Jurkat, Clone E6-1 (cell line): ENCODE results near the gene IDH3B.
"Not testable (repeated sequence)": the region's sequence is repeated elsewhere in the genome, so short reads cannot be mapped to it uniquely, and the experiment has no call there.

Experiments
- DNase-seq: peaks from one replicate; pipeline ENCODE4 v3.0.0-alpha.2; 2011; ENCODE audit warnings: low read depth, low spot score
- H3K4me3 ChIP-seq: 2 replicates; pipeline ENCODE4 v1.5.1; 2011; ENCODE audit warnings: mild to moderate bottlenecking, low read length, control low read depth, moderate library complexity

IDH3B gene

DNA sequence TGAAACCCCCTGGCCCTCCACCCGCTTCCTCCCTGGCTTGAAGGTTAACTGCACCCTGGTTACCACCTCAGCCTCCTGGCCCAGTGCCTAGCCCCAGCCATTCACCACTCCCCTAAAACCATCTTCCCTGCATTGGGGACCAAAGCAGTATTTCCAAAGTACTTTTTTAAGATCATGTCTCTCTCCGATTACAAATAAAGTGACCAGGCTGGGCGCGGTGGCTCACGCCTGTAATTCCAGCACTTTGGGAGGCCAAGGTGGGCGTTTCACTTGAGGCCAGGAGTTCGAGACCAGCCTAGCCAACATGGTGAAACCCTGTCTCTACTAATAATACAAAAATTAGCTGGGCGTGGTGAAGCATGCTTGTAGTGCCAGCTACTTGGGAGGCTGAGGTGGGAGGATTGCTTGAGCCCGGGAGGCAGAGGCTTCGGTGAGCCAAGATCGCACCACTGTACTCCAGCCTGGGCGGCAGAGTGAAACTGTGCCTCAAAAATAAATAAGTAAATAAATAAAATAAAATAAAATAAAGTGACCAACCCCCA, 32.0 kb upstream of the IDH3B start:
- not testable (repeated sequence) for H3K4me3 ChIP-seq, DNase-seq

GRCh38 chr20:2695206-2695983, 31.4 kb upstream of the IDH3B start:
- no peak overlapping the region for H3K4me3 ChIP-seq
- no peak for DNase-seq

- H3K4me3 ChIP-seq: no peak overlapping the region
- no peak for DNase-seq
Observed at GRCh38 chr20:2694519-2694918, 30.5 kb upstream of the IDH3B start.

GRCh38 chr20:2694008-2694471, 30.0 kb upstream of the IDH3B start:
- no peak for DNase-seq
- H3K4me3 ChIP-seq: no peak overlapping the region

DNA sequence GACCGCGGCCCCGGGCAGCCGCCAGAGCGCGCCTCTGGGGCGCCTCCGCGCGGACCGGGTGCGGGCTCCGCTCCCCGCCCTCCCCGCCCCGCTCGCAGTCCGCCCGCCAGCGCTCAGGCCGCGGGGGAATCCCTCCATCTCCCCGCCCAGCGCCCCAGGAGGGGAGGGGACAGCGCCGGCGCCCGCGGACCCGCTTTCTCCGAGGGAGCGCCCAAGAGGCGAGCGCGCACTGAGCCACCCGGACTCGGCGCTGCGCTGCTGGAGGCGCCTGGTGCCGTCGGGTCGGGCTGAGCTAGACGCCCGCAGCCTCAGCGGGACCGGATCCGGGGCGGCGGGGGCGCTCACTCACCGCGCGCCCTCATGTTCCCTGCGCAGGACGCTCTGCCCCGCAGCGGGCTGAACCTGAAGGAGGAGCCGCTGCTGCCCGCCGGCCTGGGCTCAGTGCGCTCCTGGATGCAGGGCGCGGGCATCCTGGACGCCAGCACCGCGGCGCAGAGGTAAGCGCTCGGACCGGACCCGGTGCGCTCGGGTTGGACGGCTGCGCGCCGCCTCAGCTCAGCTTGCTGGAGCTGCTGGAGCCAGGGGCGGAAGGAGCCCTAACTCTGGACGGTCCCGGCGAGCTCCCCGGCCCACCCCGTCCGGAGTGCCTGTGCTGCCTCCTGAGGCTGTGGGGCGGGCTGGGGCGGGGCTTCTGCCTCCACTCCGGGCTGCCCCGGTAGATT, 29.4 kb upstream of the IDH3B start:
- H3K4me3 ChIP-seq: peak overlapping the region; percentile 25; the same call in 1 of the 2 replicates
- DNase-seq: no peak

DNA sequence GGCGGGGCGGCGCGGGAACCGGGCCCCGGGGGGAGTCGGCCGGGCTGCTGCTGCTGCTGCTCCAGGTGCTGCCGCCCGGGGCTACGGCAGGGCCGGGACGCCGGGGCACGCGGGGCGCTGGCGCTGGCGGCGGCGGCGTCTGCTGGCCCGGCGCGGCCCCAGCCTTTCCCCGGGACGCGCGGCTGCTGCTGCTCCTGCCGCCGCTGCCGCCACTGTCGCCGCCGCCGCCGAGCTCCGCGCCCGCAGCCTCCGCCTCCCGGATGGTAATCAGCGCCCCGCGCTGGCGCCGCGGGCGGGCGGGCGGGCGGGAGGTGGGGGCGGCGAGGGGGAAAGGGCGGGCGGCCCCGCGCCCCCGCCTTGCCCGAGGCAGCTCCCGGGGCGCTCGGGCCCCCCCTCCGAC, 28.9 kb upstream of the IDH3B start:
- no peak overlapping the region; the same call in 1 of the 2 replicates for H3K4me3 ChIP-seq
- no peak for DNase-seq

DNA sequence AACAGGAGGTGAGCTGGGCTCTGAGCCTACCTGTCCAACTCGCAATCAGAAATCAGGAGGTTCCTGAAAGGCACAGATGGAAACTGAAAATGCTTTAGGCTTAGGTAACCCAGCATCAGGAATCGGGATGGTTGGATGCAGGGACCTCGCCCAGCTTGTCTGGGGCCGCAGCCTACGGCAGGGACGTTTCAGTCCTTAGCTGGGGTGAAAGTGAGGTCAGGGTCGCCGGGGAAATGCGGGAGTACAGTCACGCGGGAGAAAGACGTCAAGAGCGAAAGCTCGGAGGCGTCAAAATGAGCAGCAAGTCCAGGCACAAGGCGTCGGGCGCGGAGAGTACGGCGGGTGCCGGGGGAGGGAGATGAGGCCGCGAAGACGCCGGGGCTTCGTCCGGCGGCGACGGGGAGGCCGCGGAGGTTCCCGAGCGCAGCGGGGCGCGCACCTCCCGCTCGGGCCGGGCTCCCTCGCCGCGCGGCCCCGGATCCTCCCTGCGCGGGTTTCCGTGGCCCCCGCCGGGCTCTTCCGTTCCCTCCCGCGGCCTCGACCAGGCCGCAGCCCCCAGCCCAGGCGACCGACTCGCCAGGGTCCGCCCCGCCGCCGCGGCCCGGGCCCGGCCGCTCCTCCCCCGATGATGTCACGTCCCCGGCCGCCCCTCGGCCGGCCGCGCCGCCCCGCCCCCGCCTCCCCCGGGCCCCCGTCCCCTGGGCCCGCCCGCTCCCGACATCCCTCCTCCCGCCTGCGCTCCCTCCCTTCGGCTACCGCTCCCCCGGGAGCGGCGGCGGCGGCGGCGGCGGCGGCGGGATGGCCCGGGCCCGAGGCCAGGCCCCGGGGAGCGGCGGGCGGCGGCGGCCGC, 28.2 kb upstream of the IDH3B start, which contains the start of gene EBF4:
TSS of gene EBF4 (plus strand) at position 745 of the 850 bp plus-strand sequence. CDS start 866 bp downstream, outside the sequence.
- no peak for DNase-seq
- peak within 1 kb of the TSS; percentile 25; the same call in 1 of the 2 replicates for H3K4me3 ChIP-seq

DNA sequence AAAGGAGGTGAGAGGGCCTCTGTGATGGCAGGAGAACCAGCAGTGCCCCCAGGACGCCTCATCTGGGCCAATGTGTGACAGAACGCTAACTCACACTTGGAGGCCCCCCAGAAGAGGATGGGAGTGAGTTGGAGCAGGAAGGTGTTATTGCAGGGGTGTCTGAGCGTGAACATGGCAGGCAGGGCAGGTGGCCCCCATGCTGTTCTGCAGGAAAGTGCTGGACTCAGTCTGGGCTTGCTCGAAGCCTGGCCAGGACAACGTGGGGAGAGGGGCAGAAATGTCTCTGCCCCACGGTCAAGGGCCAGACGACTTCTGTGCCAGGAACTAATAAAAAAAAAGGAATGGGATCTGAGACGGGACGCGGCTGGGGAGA, 27.6 kb upstream of the IDH3B start:
- no peak overlapping the region for H3K4me3 ChIP-seq
- no peak for DNase-seq

DNA sequence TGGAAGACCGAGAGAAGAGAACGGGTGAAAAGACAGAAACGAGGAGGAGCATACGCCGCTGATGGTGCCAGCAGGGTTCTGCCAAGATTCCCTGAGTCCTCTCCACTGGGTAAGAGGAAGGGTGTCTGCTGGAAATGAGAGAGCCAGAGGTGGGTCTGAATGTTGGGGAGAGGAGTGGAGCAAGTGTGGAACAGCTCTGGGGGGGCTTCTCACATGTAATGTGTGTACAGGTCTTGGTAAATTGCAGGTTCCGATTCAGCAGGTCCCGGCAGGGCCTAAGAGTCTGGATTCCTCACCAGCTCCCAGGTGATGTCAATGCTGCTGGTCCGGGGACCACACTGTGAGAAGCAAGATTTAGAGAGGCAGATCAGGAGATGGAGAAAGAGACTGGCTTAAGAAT, 27.1 kb upstream of the IDH3B start:
- DNase-seq: no peak
- no peak overlapping the region for H3K4me3 ChIP-seq

GRCh38 chr20:2690718-2691117, 26.7 kb upstream of the IDH3B start:
- no peak for DNase-seq

DNA sequence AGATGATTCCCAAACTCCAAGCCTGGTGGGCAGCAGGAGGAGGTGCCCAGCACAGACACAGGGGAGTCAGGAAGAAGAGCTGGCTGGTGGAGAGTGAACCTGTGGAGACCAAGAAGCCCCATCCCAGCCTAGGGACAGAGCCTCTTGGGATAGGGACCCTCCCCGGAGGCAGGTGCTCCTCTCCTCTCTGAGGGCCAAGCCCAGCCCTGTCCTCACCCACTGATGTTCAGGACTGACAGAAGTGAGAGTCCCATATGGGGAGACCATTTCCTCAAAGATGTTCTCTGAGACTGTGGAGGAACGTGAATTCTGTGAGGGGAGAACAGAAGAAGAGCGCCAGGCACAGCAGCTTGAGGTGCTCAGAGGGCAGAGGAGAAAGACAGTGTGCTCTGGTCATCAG, 26.2 kb upstream of the IDH3B start:
- no peak for DNase-seq
- H3K4me3 ChIP-seq: no peak overlapping the region

More at GRCh38 chr20:2690718-2691117, 26.7 kb upstream of the IDH3B start:
- no peak overlapping the region for H3K4me3 ChIP-seq

GRCh38 chr20:2688041-2688591, 24.1 kb upstream of the IDH3B start:
- peak overlapping the region; percentile 23 for H3K4me3 ChIP-seq
- DNase-seq: peak; percentile 83

DNA sequence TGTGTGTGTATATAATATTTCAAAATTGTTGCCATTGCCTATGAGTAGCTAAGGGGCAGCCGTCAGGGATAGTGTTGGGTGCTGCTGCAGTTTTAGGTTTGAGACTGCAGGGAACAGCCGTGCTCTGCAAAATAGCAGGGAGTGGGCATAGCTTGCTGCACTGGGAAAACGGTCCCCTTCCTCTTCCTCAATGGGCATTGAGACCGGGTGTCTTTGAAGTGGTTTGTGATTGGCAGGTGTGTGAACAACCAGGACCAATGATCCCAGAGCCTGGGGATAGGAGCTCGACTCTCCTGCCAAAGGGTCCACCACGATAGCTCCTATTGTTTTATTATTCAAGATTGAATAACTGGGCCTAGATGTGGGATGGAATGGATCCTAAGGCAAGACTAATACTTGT, 23.5 kb upstream of the IDH3B start:
- H3K4me3 ChIP-seq: peak overlapping the region; percentile 11; the same call in 1 of the 2 replicates
- no peak for DNase-seq

DNA sequence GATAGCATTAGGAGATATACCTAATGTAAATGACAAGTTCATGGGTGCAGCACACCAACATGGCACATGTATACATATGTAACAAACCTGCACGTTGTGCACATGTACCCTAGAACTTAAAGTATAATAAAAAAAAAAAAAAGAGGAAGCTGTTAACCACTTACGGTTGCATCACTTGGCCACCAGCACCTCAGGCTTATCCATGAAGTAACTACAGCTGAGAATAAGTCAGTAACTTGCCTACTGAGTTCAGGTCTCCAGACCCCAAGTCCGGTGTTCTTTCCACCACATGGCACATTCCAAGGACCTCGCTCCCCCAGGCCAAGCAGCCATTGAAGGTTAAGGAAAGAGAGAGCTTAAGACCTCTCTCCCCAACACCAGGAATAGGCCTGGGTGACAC, 20.8 kb upstream of the IDH3B start:
- DNase-seq: peak; percentile 49
- not testable (repeated sequence) for H3K4me3 ChIP-seq

- not testable (repeated sequence) for DNase-seq, H3K4me3 ChIP-seq
Observed at GRCh38 chr20:2682040-2682439, 18.0 kb upstream of the IDH3B start.

- H3K4me3 ChIP-seq: no peak overlapping the region
- no peak for DNase-seq
Observed at GRCh38 chr20:2680046-2680445, 16.0 kb upstream of the IDH3B start.

- DNase-seq: no peak
- H3K4me3 ChIP-seq: no peak overlapping the region
Observed at GRCh38 chr20:2673453-2673852, 9.4 kb upstream of the IDH3B start.

DNA sequence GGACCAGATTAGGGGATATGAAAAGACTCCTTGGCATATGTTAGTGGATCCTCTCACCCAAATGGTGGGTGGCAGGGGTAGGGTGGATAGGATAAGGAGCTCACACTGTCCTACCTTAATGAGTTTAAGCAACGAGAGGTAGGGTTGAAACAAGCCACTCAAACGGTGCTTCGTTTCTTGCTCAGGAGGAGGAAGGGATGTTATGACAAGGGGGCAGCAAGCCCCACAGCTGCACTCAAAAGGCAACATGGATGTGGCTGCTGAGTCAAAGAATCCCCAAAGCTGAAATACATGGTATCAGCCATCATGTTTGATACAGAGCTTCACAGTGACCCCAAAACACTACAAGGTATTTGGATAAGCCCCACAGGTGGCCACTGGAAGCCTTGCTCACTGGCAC, 8.4 kb upstream of the IDH3B start:
- DNase-seq: no peak

GRCh38 chr20:2671977-2672376, 8.0 kb upstream of the IDH3B start:
- no peak overlapping the region for H3K4me3 ChIP-seq
- no peak for DNase-seq

More for the DNA sequence above, 8.4 kb upstream of the IDH3B start:
- no peak overlapping the region for H3K4me3 ChIP-seq
